H9 (cell line): Measurements from ENCODE around the gene MX2. TPM values are rescaled to one million over a fixed set of nuclear protein-coding genes. Genes with fewer than 3 reads are reported as not detected.

Source experiments
- DNase-seq: peaks from one replicate; pipeline ENCODE4 v3.0.0-alpha.2; 2017
- H2AFZ ChIP-seq: one replicate; pipeline ENCODE4 v1.6.1; 2013; ENCODE audit warnings: mild to moderate bottlenecking, low read length, control low read depth, moderate library complexity
- H2AK5ac ChIP-seq: 2 replicates; pipeline ENCODE4 v1.6.1; 2013; ENCODE audit warnings: low read length, control low read depth, mixed read lengths; ENCODE audit not compliant: insufficient read length
- H2BK120ac ChIP-seq: one replicate; pipeline ENCODE4 v1.6.1; 2013; ENCODE audit warnings: low read depth, mild to moderate bottlenecking, low read length, control low read depth, inconsistent platforms; ENCODE audit not compliant: poor library complexity, severe bottlenecking
- H2BK12ac ChIP-seq: 2 replicates; pipeline ENCODE4 v1.6.1; 2013; ENCODE audit warnings: low read length, control low read depth, mixed read lengths, low read depth; ENCODE audit not compliant: insufficient read length
- H2BK15ac ChIP-seq: 2 replicates; pipeline ENCODE4 v1.6.1; 2013; ENCODE audit warnings: low read depth, low read length, control low read depth
- H2BK20ac ChIP-seq: one replicate; pipeline ENCODE4 v1.6.1; 2013; ENCODE audit warnings: low read depth, mild to moderate bottlenecking, low read length, control low read depth, inconsistent platforms; ENCODE audit not compliant: poor library complexity, severe bottlenecking
- H2BK5ac ChIP-seq: 2 replicates; pipeline ENCODE4 v1.6.1; 2013; ENCODE audit warnings: low read length, control low read depth, mixed read lengths; ENCODE audit not compliant: insufficient read length
- H3K14ac ChIP-seq: 2 replicates; pipeline ENCODE4 v1.6.1; 2013; ENCODE audit warnings: low read length, control low read depth; ENCODE audit not compliant: insufficient read depth
- H3K18ac ChIP-seq: 2 replicates; pipeline ENCODE4 v1.6.1; 2013; ENCODE audit warnings: low read depth, mild to moderate bottlenecking, mixed read lengths, low read length, control low read depth; ENCODE audit not compliant: insufficient read length
- H3K23ac ChIP-seq: 2 replicates; pipeline ENCODE4 v1.6.1; 2013; ENCODE audit warnings: low read length, control low read depth, mixed read lengths, low read depth; ENCODE audit not compliant: insufficient read length
- H3K23me2 ChIP-seq: 2 replicates; pipeline ENCODE4 v1.6.1; 2013; ENCODE audit warnings: low read depth, mild to moderate bottlenecking, mixed read lengths, low read length, control low read depth; ENCODE audit not compliant: insufficient read length, poor library complexity, severe bottlenecking
- H3K27ac ChIP-seq: 2 replicates; pipeline ENCODE4 v1.5.1; 2013; ENCODE audit warnings: low read length, control low read depth, mixed read lengths, low read depth; ENCODE audit not compliant: insufficient read length
- H3K27me3 ChIP-seq: 2 replicates; pipeline ENCODE4 v1.6.1; 2013; ENCODE audit warnings: low read length, control low read depth, inconsistent platforms; ENCODE audit not compliant: insufficient read depth
- H3K4ac ChIP-seq: 2 replicates; pipeline ENCODE4 v1.6.1; 2013; ENCODE audit warnings: low read depth, mild to moderate bottlenecking, control low read depth, inconsistent platforms, low read length, moderate library complexity
- H3K4me1 ChIP-seq: 2 replicates; pipeline ENCODE4 v1.6.1; 2013; ENCODE audit warnings: low read length, control low read depth, inconsistent platforms; ENCODE audit not compliant: insufficient read depth
- H3K4me2 ChIP-seq: 2 replicates; pipeline ENCODE4 v1.6.1; 2013; ENCODE audit warnings: low read length, control low read depth, mixed read lengths; ENCODE audit not compliant: insufficient read length, insufficient read depth
- H3K56ac ChIP-seq: 2 replicates; pipeline ENCODE4 v1.6.1; 2013; ENCODE audit warnings: low read depth, mild to moderate bottlenecking, mixed read lengths, low read length, control low read depth; ENCODE audit not compliant: insufficient read length
- H3K79me1 ChIP-seq: 2 replicates; pipeline ENCODE4 v1.6.1; 2013; ENCODE audit warnings: low read depth, mild to moderate bottlenecking, moderate library complexity, low read length, control low read depth, inconsistent platforms; ENCODE audit not compliant: insufficient read depth, poor library complexity, severe bottlenecking
- H3K79me2 ChIP-seq: 2 replicates; pipeline ENCODE4 v1.6.1; 2013; ENCODE audit warnings: low read length, control low read depth, inconsistent platforms; ENCODE audit not compliant: insufficient read depth
- H3K9ac ChIP-seq: 2 replicates; pipeline ENCODE4 v1.6.1; 2013; ENCODE audit warnings: low read length, control low read depth, mixed read lengths; ENCODE audit not compliant: insufficient read length; ENCODE audit errors: extremely low read depth
- H3K9me3 ChIP-seq: one replicate; pipeline ENCODE4 v1.6.1; 2013; ENCODE audit warnings: low read depth, low read length, inconsistent platforms; ENCODE audit not compliant: control insufficient read depth
- H3T11ph ChIP-seq: one replicate; pipeline ENCODE4 v1.6.1; 2013; ENCODE audit warnings: mild to moderate bottlenecking, low read length, control low read depth, inconsistent platforms
- H4K20me1 ChIP-seq: one replicate; pipeline ENCODE4 v1.6.1; 2013; ENCODE audit not compliant: control insufficient read depth, insufficient read length, insufficient read depth
- H4K5ac ChIP-seq: 2 replicates; pipeline ENCODE4 v1.6.1; 2013; ENCODE audit warnings: low read depth, mild to moderate bottlenecking, mixed read lengths, low read length, control low read depth; ENCODE audit not compliant: insufficient read length
- H4K8ac ChIP-seq: replicated peaks from 2 replicates; pipeline ENCODE4 v1.6.1; 2013; ENCODE audit warnings: low read length, control low read depth, mixed read lengths, low read depth; ENCODE audit not compliant: insufficient read length
- H4K91ac ChIP-seq: 2 replicates; pipeline ENCODE4 v1.6.1; 2013; ENCODE audit warnings: low read depth, mild to moderate bottlenecking, moderate library complexity, mixed read lengths, low read length, control low read depth; ENCODE audit not compliant: insufficient read length
- H3K27ac Mint-ChIP-seq, 3 experiments: 2 replicates in 2 of 3; 3 replicates in 1 of 3; pipeline ENCODE4 v1.8.0; 2020 to 2021; ENCODE audit warnings: mixed read lengths in 3 of 3, mild to moderate bottlenecking in 1 of 3, moderate library complexity in 1 of 3
- H3K27me3 Mint-ChIP-seq: 2 replicates; pipeline ENCODE4 v1.8.0; 2021; ENCODE audit warnings: low read depth, mild to moderate bottlenecking, moderate library complexity, mixed read lengths
- H3K36me3 Mint-ChIP-seq, 3 experiments: 2 replicates in 2 of 3; 3 replicates in 1 of 3; pipeline ENCODE4 v1.8.0; 2020 to 2021; ENCODE audit warnings: low read depth in 3 of 3, mixed read lengths in 3 of 3; ENCODE audit not compliant: insufficient read depth in 1 of 3
- H3K4me1 Mint-ChIP-seq, 2 experiments: 2 replicates each; pipeline ENCODE4 v1.8.0; 2020; ENCODE audit warnings: mixed read lengths in 2 of 2
- H3K4me3 Mint-ChIP-seq, 2 experiments: 2 replicates in 1 of 2; 3 replicates in 1 of 2; pipeline ENCODE4 v1.8.0; 2020 to 2021; ENCODE audit warnings: mild to moderate bottlenecking in 2 of 2, mixed read lengths in 2 of 2, moderate library complexity in 1 of 2
- H3K9me3 Mint-ChIP-seq, 2 experiments: 2 replicates in 1 of 2; 3 replicates in 1 of 2; pipeline ENCODE4 v1.8.0; 2020; ENCODE audit warnings: mild to moderate bottlenecking in 2 of 2, mixed read lengths in 2 of 2, moderate library complexity in 1 of 2
- WGBS: extraction: QIAGEN DNeasy Blood & Tissue Kit; methylation state at CpG from one replicate; pipeline ENCODE4 v1.1.7; 2013; ENCODE audit warnings: missing lambda C conversion rate, low lambda C conversion rate, mixed read lengths; ENCODE audit not compliant: insufficient read length; ENCODE audit errors: extremely low coverage; 5-methylcytosine and 5-hydroxymethylcytosine counted together
- total RNA-seq: library from RNA; stranded (reverse); gene quantifications from 2 replicates; pipeline ENCODE4 v1.2.1, GENCODE V29; 2021
- TF ChIP-seq, protein P1 (sequence below): fragments of 200-600 bp; sonication (generic); conservative IDR thresholded peaks from 3 replicates; pipeline ENCODE4 v1.8.0; 2021; ENCODE audit warnings: antibody characterized with exemption, mild to moderate bottlenecking

Gene MX2
- total RNA-seq, 1 experiment from 2014 or later, result 1.8 TPM

DNA sequence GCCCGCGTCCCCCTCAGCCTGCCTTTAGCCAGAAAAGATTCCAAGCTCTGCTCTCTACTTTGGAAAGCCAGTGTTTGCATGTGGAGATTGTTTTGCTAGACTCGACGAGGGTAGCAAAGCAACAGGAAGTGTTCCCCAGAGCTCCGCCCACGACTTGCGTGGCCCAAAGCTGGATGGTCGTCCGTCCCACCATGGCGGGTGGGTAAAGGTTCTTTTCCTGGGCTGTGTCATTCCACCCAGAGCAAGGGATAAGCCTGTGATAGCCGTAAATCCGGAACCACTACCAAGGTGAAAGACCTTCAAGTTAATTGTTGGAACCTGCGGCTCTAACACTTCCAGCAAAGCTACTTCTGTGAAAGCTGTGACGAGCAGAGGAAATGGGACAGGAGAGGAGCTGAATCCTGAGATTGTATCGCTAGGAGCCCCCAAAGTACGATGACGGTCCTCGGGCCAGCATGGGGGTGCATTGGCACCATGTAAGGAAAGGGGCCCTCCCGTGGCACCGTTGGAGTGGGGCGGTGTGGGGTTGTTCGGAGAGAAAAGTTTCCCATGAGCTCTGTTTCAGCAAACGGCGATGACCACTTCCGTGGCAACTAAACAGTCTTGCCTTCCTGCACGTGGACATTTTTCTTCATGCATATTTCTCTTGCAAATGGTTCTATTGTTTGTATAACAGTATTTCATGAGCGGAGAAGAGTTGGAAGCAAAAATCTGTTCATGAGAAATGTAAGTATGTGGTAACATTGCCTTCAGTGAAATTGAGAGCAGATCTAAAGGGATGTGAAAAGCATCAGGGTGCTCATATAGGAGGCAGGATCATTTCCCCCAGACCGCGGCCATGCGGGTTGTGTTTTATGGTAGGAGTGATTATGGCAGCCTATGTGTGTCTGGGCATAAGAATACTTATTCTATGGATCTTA is 8.4 kb downstream of the MX2 start:
- no peaks in the 10 kb centered on the region for H3K9me3 ChIP-seq
- H4K91ac ChIP-seq, result no peak overlapping the region
- H2BK120ac ChIP-seq, result no peak overlapping the region
- H3K27ac ChIP-seq, result no peak overlapping the region
- peak overlapping the region; percentile 84 for H3K4me2 ChIP-seq
- H3K36me3 Mint-ChIP-seq, result no peaks in the 10 kb centered on the region
- WGBS, result no CpG with 5 or more reads among the region's 30 CpGs
- no peaks in the 10 kb centered on the region for H4K20me1 ChIP-seq
- H3K4ac ChIP-seq, result no peak overlapping the region
- H4K5ac ChIP-seq, result no peak overlapping the region
- H3K9me3 Mint-ChIP-seq, result no peaks in the 10 kb centered on the region; a peak in 1 of 5 replicates
- peak overlapping the region; percentile 58 to 59; a peak in 4 of 5 replicates for H3K4me3 Mint-ChIP-seq
- H2BK20ac ChIP-seq, result no peak overlapping the region
- peaks cover 13% of the 10 kb centered on the region for H3K27me3 Mint-ChIP-seq
- no peaks in the 10 kb centered on the region for H3K79me1 ChIP-seq
- peaks cover 8% of the 10 kb centered on the region for H3K23me2 ChIP-seq
- peaks cover 7 to 28% of the 10 kb centered on the region in 2 experiments for H3K4me1 Mint-ChIP-seq
- no peak overlapping the region for H2BK15ac ChIP-seq
- H3K4me1 ChIP-seq, result no peaks in the 10 kb centered on the region; the same call in 1 of the 2 replicates
- no peak overlapping the region for H2AFZ ChIP-seq
- H3K56ac ChIP-seq, result no peak overlapping the region
- no peak overlapping the region for H2BK12ac ChIP-seq
- no peak overlapping the region for H3K9ac ChIP-seq
- no peak overlapping the region for H2BK5ac ChIP-seq
- H3K79me2 ChIP-seq, result no peaks in the 10 kb centered on the region
- no peak overlapping the region for H3T11ph ChIP-seq
- H3K18ac ChIP-seq, result peak overlapping the region; percentile 48
- no peak overlapping the region for H2AK5ac ChIP-seq
- DNase-seq, result no peak
- TF ChIP-seq, protein P1, sequence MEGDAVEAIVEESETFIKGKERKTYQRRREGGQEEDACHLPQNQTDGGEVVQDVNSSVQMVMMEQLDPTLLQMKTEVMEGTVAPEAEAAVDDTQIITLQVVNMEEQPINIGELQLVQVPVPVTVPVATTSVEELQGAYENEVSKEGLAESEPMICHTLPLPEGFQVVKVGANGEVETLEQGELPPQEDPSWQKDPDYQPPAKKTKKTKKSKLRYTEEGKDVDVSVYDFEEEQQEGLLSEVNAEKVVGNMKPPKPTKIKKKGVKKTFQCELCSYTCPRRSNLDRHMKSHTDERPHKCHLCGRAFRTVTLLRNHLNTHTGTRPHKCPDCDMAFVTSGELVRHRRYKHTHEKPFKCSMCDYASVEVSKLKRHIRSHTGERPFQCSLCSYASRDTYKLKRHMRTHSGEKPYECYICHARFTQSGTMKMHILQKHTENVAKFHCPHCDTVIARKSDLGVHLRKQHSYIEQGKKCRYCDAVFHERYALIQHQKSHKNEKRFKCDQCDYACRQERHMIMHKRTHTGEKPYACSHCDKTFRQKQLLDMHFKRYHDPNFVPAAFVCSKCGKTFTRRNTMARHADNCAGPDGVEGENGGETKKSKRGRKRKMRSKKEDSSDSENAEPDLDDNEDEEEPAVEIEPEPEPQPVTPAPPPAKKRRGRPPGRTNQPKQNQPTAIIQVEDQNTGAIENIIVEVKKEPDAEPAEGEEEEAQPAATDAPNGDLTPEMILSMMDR, result no peak
- no peak overlapping the region for H4K8ac ChIP-seq
- no peaks in the 10 kb centered on the region; the same call in 1 of the 2 replicates for H3K27me3 ChIP-seq
- H3K27ac Mint-ChIP-seq, result no peak overlapping the region
- H3K14ac ChIP-seq, result no peak overlapping the region
- H3K23ac ChIP-seq, result no peak overlapping the region
